PC-3 (cell line): ENCODE data around the gene DPT. TPM values are rescaled to one million over a fixed set of nuclear protein-coding genes. Genes with fewer than 3 reads are reported as not detected.

Experiments used
- ATAC-seq: fragments of 200-7000 bp; cut with Tn5 transposase; 2 replicates; pipeline ENCODE4 v1.9.1; 2020; ENCODE audit warnings: mild to moderate bottlenecking, moderate library complexity
- BruUV-seq: library from RNA; stranded (reverse); fragments of 400-500 nt; replicated peaks from 2 replicates; lab custom pipeline; 2021; lab: Mats Ljungman, UMichigan
- CTCF ChIA-PET: fragments of 300-600 bp; sonication (Branson Sonifier 250); formaldehyde crosslinking; loops from one replicate; lab custom pipeline; 2022; ENCODE audit warnings: antibody characterized with exemption; lab: Charles Lee
- POLR2A ChIA-PET: fragments of 300-600 bp; sonication (Branson Sonifier 250); formaldehyde crosslinking; loops from one replicate; lab custom pipeline; 2022; ENCODE audit warnings: antibody characterized with exemption; ENCODE audit not compliant: unreplicated experiment; lab: Charles Lee
- DNase-seq: peaks from one replicate; pipeline ENCODE4 v3.0.0-alpha.2; 2015
- H2AFZ ChIP-seq: fragments of 300-600 bp; sonication (generic); 2 replicates; pipeline ENCODE4 v1.6.0; 2016; ENCODE audit warnings: antibody characterized with exemption, low read length
- H3F3A ChIP-seq: fragments of 300-600 bp; sonication (generic); one replicate; pipeline ENCODE4 v1.6.0; 2017; ENCODE audit warnings: antibody characterized with exemption, low read length, control low read depth, mild to moderate bottlenecking; ENCODE audit not compliant: unreplicated experiment
- H3K27ac ChIP-seq: fragments of 300-600 bp; sonication (generic); 2 replicates; pipeline ENCODE4 v1.5.1; 2016; ENCODE audit warnings: mild to moderate bottlenecking, low read length
- H3K27me3 ChIP-seq: fragments of 300-600 bp; sonication (generic); 2 replicates; pipeline ENCODE4 v1.6.1; 2016; ENCODE audit warnings: low read length, mixed read lengths
- H3K36me3 ChIP-seq: fragments of 300-600 bp; sonication (generic); 2 replicates; pipeline ENCODE4 v1.6.1; 2016; ENCODE audit warnings: low read depth, mixed run types, low read length, mixed read lengths
- H3K4me1 ChIP-seq: fragments of 300-600 bp; sonication (generic); 2 replicates; pipeline ENCODE4 v1.5.1; 2016; ENCODE audit warnings: low read length; ENCODE audit not compliant: insufficient read depth
- H3K4me2 ChIP-seq: fragments of 300-600 bp; sonication (generic); 2 replicates; pipeline ENCODE4 v1.6.0; 2016; ENCODE audit warnings: low read length
- H3K4me3 ChIP-seq: fragments of 300-600 bp; sonication (generic); 2 replicates; pipeline ENCODE4 v1.5.1; 2016; ENCODE audit warnings: mild to moderate bottlenecking, low read length, mixed read lengths
- H3K79me2 ChIP-seq: fragments of 300-600 bp; sonication (generic); 2 replicates; pipeline ENCODE4 v1.6.1; 2017; ENCODE audit warnings: low read length, mixed read lengths
- H3K9ac ChIP-seq: fragments of 300-600 bp; sonication (generic); 2 replicates; pipeline ENCODE4 v1.6.0; 2016; ENCODE audit warnings: mild to moderate bottlenecking, low read length
- H3K9me2 ChIP-seq: fragments of 300-600 bp; sonication (generic); replicated peaks from 2 replicates; pipeline ENCODE4 v1.6.1; 2016; ENCODE audit warnings: mixed run types, low read length, mixed read lengths
- H3K9me3 ChIP-seq: fragments of 300-600 bp; sonication (generic); 2 replicates; pipeline ENCODE4 v1.6.1; 2016; ENCODE audit warnings: low read length, mixed read lengths
- H4K20me1 ChIP-seq: fragments of 300-600 bp; sonication (generic); 2 replicates; pipeline ENCODE4 v1.6.1; 2016; ENCODE audit warnings: low read length, mixed read lengths
- CTCF ChIP-seq: fragments of 300-600 bp; sonication (generic); conservative IDR thresholded peaks from 2 replicates; pipeline ENCODE4 v1.5.1; 2017; ENCODE audit warnings: antibody characterized with exemption, low read depth, mild to moderate bottlenecking, low read length
- EZH2 ChIP-seq: fragments of 300-600 bp; sonication (generic); IDR thresholded peaks from one replicate; pipeline ENCODE4 v1.6.1; 2017; ENCODE audit warnings: antibody characterized with exemption, mild to moderate bottlenecking, low read length; ENCODE audit not compliant: unreplicated experiment
- EZH2phosphoT487 ChIP-seq: fragments of 300-600 bp; sonication (generic); IDR thresholded peaks from 2 replicates; pipeline ENCODE4 v1.6.1; 2018; ENCODE audit warnings: mild to moderate bottlenecking, antibody characterized with exemption, low read length, borderline replicate concordance
- intact Hi-C: fragments of 100-400 bp; cut with micrococcal nuclease; formaldehyde crosslinking; loops from 2 replicates; pipeline ENCODE4 v1.9.0; 2023
- total RNA-seq: library from RNA; depleted of rRNA; stranded (reverse); fragments of >200 nt; gene quantifications from 2 replicates; pipeline ENCODE4 v1.2.3, GENCODE V29; 2014

The DPT gene
- total RNA-seq, 1 experiment from 2014 or later, result not detected

- CTCF ChIA-PET, result no interaction called here
- BruUV-seq, result no TSS peak
- Histone ChIP-seq H3K4me3 (no peak overlapping the region), H3K36me3 (no peaks in the 10 kb centered on the region), H3K9ac (no peak overlapping the region), H3K9me2 (no peaks in the 10 kb centered on the region), H3K27ac (no peak overlapping the region), H4K20me1 (no peaks in the 10 kb centered on the region), H3K27me3 (no peaks in the 10 kb centered on the region), H3K4me2 (no peak overlapping the region), H3K9me3 (no peaks in the 10 kb centered on the region), H3F3A (no peaks in the 10 kb centered on the region), H3K4me1 (no peaks in the 10 kb centered on the region), H3K79me2 (no peaks in the 10 kb centered on the region), H2AFZ (0 out of 2 replicates have a peak overlapping the region, but pooled peaks have one; percentile 3)
- no peak for TF ChIP-seq EZH2phosphoT487
- no peak for TF ChIP-seq EZH2
- TF ChIP-seq CTCF, result no peak
- no peak for ATAC-seq
- intact Hi-C loops, result no loop called here
- POLR2A ChIA-PET, result no interaction called here
- no peak for DNase-seq
Observed at GRCh38 chr1:168742994-168743650, 14.1 kb upstream of the DPT start.

DNA sequence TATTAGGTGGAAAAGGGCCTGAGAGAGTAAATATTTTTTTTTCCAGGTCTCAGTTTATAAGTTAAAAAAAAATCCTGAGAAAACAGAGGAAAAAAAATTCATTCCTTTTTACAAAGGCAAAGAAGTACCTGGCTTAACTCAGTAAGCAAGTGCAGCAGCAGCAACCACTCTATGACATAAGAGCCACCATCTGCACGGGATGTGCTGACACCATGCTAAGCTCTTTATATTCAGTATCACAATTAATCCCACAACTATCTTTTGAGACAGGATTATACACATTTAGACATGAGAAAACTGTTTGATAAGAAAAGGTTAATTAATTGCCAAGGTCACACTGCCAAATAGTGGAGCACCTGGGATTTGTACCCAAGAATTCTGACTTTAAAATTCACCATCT, 13.4 kb upstream of the DPT start:
- no TSS peak for BruUV-seq
- Histone ChIP-seq H3K4me3 (no peak overlapping the region), H3K4me2 (no peak overlapping the region), H3K4me1 (no peaks in the 10 kb centered on the region), H3K79me2 (no peaks in the 10 kb centered on the region), H3F3A (no peaks in the 10 kb centered on the region), H3K9ac (no peak overlapping the region), H4K20me1 (no peaks in the 10 kb centered on the region), H3K9me2 (no peaks in the 10 kb centered on the region), H3K27me3 (no peaks in the 10 kb centered on the region), H3K36me3 (no peaks in the 10 kb centered on the region), H2AFZ (no peak overlapping the region), H3K9me3 (no peaks in the 10 kb centered on the region), H3K27ac (no peak overlapping the region)
- no peak for ATAC-seq
- CTCF ChIA-PET, result no interaction called here
- DNase-seq, result no peak
- POLR2A ChIA-PET, result no interaction called here
- no peak for TF ChIP-seq CTCF
- no peak for TF ChIP-seq EZH2
- TF ChIP-seq EZH2phosphoT487, result no peak
- intact Hi-C loops, result no loop called here

DNA sequence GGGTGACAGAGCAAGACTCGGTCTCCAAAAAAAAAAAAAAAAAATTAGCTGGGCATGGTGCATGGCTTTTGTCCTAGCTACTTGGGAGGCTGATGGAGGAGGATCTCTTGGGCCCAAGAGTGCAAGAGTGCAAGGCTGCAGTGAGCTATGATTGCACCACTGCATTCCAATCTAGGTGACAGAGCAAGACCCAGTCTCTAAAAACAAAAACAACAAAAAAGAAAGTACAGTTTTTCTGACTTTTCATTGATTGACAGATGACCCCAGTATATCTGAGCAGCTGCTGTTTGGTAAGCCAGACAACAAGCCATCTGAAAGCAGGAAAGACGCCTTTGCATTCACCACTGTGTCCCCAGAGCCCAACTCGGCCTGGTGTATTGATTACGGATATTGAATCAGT, 10.9 kb upstream of the DPT start:
- TF ChIP-seq EZH2phosphoT487 (no peak), EZH2 (no peak), CTCF (no peak)
- no peak for DNase-seq
- CTCF ChIA-PET, result no interaction called here
- H3K36me3 ChIP-seq, result no peaks in the 10 kb centered on the region
- H2AFZ ChIP-seq, result no peak overlapping the region
- H3K9ac ChIP-seq, result no peak overlapping the region
- ATAC-seq, result no peak
- H3K27me3 ChIP-seq, result no peaks in the 10 kb centered on the region
- BruUV-seq, result no TSS peak
- no peak overlapping the region for H3K4me2 ChIP-seq
- peaks cover 5% of the 10 kb centered on the region; the same call in 1 of the 2 replicates for H3K4me1 ChIP-seq
- H3K27ac ChIP-seq, result no peak overlapping the region
- POLR2A ChIA-PET, result no interaction called here
- no peaks in the 10 kb centered on the region for H3F3A ChIP-seq
- no peaks in the 10 kb centered on the region for H3K79me2 ChIP-seq
- no peaks in the 10 kb centered on the region for H3K9me2 ChIP-seq
- intact Hi-C loops, result no loop called here
- H3K9me3 ChIP-seq, result no peaks in the 10 kb centered on the region
- no peak overlapping the region for H3K4me3 ChIP-seq
- H4K20me1 ChIP-seq, result no peaks in the 10 kb centered on the region
